ENCODE results near the gene NDUFAF2. TPM values are rescaled to one million over a fixed set of nuclear protein-coding genes. Genes with fewer than 3 reads are reported as not detected.
"Not testable (repeated sequence)": the region's sequence is repeated elsewhere in the genome, so short reads cannot be mapped to it uniquely, and the experiment has no call there.

The NDUFAF2 gene
- total RNA-seq, 1 experiment from 2014 or later: 95.5 TPM

GRCh38 chr5:61047346-61047745 is 102.3 kb downstream of the NDUFAF2 start:
- DNase-seq (ENCODE audit: extremely low read depth, low read depth): no peak

DNA sequence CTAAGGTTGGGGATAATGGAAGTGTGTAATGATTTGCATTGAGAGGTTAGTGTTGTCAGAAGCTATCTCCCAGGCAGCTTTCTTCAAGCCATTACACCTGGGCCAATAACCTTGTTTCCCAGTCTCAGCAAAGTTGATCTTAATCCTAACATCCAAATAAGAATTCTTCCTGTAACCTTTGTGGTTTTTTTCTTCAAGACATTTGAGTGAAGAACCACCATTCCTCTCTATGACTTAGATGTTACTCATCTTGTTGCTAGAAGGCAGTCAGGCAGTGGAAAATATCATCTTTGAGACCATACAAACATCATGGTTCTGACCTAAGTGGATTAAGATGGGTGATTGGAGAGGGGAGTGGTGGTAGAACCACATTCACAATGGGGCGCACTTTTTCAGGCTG is 103.5 kb downstream of the NDUFAF2 start:
- peak; percentile 6 for DNase-seq (ENCODE audit: extremely low read depth, low read depth)

- no peak for DNase-seq (ENCODE audit: extremely low read depth, low read depth)
These were observed 105.3 kb downstream of the NDUFAF2 start for GRCh38 chr5:61050292-61050691.

GRCh38 chr5:61051267-61051666 is 106.3 kb downstream of the NDUFAF2 start:
- peak; percentile 17 for DNase-seq (ENCODE audit: extremely low read depth, low read depth)

DNA sequence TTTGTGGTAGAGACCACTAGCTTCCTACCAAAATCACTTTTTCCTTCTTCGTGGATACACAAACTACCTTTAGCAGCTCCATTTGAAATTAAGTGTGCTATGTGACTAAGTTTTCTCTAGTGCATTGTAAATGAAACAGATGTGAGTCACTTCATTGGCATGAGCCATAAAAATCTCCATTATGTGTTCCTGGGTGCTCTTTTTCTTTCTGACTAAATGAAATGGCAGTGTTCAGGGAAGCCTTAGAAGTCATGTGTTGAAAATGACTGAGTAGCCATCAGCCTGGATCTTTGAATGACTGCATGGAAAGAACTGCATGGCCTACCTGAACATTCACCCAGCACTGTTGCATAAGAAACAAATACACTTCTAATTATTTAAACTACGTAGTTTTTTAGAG is 107.9 kb downstream of the NDUFAF2 start:
- DNase-seq (ENCODE audit: extremely low read depth, low read depth): peak; percentile 47

DNA sequence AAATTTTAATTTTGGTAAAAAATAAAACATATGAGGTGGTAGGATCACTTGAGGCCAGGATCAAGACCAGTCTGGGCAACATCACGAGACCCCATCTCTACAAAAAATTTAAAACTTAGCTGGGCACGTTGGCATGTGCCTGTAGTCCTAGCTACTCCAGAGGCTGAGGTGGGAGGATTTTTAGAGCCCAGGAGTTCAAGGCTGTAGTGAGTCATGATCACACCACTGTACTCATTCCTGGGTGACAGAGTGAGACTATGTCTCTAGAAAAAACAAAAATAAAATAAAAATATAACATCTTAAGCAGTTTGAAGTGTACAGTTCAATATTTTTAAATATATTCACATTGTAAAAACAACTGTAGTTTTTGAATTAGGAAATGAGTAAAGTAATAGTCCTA is 108.9 kb downstream of the NDUFAF2 start:
- no peak for DNase-seq (ENCODE audit: extremely low read depth, low read depth)

DNA sequence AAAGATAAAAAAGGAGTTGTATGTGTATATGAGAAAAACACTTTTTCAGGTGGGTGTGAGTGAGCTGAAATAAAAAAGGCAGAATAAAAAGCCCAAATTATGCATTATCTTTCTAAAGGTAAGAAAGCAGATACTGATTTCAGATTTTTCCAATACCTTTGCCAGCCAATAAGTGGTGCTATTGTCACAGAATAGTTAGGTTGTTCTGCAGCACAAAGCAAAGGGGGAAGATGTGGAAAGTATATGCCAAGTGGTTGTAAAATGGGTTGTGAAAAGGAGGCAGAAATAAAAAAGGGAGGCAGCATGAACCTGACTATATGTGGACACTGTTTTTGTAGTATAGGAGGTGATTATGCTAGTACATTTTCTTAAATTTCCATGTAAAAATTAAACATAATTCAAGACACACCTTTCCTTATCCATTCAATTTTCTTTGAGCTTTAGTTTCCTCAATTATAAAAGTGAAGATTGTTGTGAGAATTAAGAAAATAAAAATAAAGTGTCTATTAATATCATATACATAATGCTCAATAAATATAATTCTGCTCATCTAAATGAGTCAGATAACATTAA is 110.5 kb downstream of the NDUFAF2 start:
- DNase-seq (ENCODE audit: extremely low read depth, low read depth): peak; percentile 44

DNA sequence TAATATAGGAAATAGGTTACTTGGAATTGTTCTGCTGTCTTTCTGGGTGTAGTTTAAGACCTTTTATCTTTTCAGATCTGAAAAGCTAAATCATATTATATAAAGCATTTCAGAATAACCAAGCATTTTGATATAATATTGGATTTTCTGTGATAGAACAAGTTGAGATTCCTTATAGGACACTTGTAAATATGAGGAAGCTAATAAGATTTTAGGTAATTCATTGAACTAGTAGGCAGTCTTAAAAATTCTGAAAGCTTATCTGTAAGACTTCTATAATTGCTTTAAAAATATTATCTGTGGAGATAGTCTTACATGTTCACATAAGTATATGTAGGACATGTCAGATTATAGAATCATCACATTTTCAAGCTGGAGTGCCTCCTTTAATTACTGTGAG is 114.5 kb downstream of the NDUFAF2 start:
- DNase-seq (ENCODE audit: extremely low read depth, low read depth): no peak

GRCh38 chr5:61069150-61069549 is 124.1 kb downstream of the NDUFAF2 start:
- DNase-seq (ENCODE audit: extremely low read depth, low read depth): no peak

GRCh38 chr5:61071526-61071925 is 126.5 kb downstream of the NDUFAF2 start:
- no peak for DNase-seq (ENCODE audit: extremely low read depth, low read depth)

GRCh38 chr5:61076626-61077025 is 131.6 kb downstream of the NDUFAF2 start:
- DNase-seq (ENCODE audit: extremely low read depth, low read depth): no peak

DNA sequence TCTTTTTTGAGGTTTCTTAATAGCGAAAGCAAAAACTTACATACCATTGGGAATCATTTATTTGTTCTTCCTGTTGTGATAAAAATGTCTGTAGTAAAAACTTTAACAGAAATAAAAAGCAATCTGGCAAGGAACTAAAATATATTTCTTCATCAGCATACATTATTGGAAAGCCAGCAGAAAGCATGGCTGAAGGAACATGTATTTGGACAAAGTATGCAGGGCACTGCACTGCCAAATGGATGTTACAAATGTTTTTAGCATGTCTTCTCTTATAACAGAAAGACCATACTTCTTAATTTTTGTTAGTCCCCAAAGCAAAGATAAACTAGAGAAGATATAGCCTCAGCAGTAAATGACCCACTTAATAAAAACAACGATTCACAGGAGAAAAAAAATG is 136.7 kb downstream of the NDUFAF2 start:
- no peak for DNase-seq (ENCODE audit: extremely low read depth, low read depth)

DNA sequence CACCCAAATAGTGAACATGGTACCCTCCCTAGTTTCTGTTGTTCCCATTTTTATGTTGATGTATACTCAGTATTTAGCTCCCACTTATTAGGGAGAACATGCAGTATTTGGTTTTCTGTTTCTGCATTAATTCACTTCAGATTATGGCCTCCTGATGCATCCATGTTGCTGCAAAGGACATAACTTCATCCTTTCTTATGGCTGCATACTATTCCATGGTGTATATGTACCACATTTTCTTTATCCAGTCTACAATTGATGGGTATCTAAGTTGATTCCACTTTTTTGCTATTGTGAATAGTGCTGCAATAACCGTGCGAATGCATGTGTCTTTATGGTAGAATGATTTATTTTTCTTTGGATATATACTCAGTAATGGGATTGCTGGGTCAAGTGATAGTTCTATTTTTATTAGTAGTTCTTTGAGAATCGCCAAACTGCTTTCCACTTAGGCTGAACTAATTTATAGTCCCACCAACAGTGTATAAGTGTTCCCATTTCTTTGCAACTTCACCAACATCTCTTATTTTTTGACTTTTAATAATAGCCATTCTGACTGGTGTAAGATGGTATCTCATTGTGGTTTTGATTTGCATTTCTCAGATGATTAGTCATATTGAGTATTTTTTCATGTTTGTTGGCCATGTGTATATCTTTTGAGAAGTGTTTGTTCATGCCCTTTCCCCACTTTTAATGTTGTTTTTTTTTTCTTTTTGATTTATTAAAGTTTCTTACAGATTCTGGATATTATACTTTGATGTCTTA is 137.7 kb downstream of the NDUFAF2 start:
- DNase-seq (ENCODE audit: extremely low read depth, low read depth): no peak

- no peak for DNase-seq (ENCODE audit: extremely low read depth, low read depth)
These were observed 139.7 kb downstream of the NDUFAF2 start for GRCh38 chr5:61084658-61085057.

DNA sequence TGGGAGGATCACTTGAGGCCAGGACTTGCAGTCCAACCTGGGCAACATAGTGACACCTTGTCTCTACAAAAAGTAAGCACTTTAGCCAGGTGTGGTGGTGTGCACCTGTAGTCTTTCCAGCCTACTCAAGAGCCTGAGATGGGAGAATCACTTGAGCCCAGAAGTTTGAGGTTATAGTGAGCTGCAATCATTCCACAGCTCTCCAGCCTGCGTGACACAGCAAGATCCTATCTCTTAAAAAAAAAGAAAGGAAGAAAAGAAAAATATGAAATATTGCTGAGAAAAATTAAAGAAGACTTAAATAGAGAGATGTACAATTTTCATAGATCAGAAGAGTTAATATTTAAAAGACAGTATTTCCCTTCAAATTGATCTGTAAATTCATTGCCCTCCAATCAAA is 140.9 kb downstream of the NDUFAF2 start:
- no peak for DNase-seq (ENCODE audit: extremely low read depth, low read depth)

DNA sequence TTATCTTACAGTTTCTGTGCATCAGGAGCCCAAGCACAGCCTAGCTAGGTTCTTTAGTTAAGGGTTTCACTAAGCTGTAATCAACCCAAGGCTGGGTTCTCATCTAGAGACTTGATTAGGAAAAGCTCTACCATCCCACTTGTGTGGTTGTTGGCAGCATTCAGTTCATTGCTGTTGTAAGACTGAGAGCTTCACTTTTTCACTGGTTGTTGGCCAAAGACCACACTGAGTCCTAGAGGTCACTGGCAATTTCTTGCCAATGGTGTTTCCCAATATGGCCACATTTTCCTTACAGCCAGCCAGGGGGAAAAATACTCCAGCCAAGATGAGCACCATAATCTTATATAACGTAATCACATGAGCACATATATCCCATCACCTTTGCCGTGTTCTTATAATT is 142.9 kb downstream of the NDUFAF2 start:
- no peak for DNase-seq (ENCODE audit: extremely low read depth, low read depth)

DNA sequence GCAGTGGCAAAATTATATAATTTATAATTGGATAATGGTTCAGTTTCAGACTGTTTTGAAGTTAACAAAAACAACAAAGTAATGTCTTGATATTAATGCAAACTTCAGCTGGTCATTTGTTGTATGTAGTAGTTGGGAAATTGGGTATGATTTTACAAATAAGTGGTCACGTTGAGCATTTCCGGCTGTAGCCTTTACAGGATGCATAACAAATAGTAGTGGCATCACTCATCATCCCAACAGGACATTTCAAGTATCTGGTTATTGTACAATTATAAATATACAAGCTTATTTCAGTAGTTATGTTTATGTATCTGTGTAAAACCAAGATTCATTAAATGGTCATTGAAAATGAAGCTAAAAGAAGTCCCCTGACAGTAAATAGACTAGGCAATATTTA is 144.3 kb downstream of the NDUFAF2 start:
- no peak for DNase-seq (ENCODE audit: extremely low read depth, low read depth)

DNA sequence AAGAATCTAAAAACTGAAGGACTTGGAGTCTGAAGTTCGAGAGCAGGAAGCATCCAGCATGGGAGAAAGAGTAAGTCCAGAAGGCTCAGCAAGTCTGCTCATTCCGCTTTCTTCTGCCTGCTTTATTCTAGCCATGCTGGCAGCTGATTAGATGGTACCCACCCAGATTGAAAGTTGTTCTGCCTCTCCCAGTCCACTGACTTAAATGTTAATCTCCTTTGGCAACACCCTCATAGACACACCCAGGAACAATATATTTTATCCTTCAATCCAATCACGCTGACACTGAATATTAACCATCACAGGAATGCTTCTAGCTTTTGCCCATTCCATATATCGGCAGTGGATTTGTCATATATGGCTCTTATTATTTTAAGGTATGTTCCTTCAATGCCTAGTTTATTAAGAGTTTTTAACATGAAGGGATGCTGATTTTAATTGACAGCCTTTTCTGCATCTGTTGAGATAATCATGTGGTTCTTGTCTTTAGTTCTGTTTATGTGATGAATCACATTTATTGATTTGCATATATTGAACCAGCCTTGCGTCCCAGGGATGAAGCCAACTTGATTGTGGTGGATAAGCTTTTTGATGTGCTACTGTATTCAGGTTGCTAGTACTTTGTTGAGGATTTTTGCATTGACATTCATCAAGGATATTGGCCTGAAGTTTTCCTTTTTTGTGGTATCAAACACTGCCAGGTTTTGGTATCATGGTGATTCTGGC is 148.2 kb downstream of the NDUFAF2 start:
- DNase-seq (ENCODE audit: extremely low read depth, low read depth): not testable (repeated sequence)

- DNase-seq (ENCODE audit: extremely low read depth, low read depth): no peak
These were observed 152.5 kb downstream of the NDUFAF2 start for GRCh38 chr5:61097465-61097864.

DNA sequence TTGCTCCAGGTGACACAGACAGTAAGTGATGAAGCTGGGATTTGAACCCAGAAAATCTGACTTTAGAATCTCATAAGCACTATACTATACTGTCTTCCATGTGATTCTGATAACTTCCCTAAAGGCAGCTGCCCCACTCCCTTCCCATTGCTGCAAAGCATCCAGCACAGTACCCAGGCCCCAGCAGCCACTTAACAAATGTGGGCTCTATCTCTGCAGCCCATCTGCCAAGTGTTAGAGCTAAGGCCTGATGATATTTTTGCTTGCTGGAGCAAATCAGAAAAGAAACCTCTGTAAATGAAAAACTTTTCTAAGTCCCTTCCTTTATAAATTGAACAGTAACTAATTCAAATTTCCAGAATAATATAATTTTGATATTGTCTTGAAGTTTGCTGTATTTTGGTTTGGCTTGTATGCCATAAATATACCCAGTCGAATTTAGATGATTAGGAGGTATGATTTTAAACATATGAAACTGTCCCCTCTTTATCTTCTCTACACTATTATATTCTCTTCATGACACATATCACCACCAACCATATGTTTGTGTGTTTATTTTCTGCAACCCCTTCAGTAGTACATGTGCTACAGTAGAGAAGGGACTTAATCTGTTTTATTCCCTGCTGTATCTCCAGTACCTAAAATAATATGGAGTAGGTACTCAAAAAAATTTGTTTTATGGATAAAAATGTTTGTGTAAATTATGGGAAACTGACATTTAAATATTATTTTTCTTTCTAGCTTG is 153.4 kb downstream of the NDUFAF2 start:
- DNase-seq (ENCODE audit: extremely low read depth, low read depth): no peak

- no peak for DNase-seq (ENCODE audit: extremely low read depth, low read depth)
These were observed 155.4 kb downstream of the NDUFAF2 start for GRCh38 chr5:61100437-61100836.
